ENCODE data around the gene BCL2L1.

GRCh38 chr20:31710423-31711108, 12.1 kb downstream of the BCL2L1 start:
- TF ChIP-seq CTCF (conservative IDR thresholded peaks at IDR 0.05; ENCODE audit: low read length) = no peak
- TF ChIP-seq EZH2phosphoT487 (IDR thresholded peaks at IDR 0.05; ENCODE audit: borderline replicate concordance, low read depth, low read length) = no peak

All from OCI-LY7 (cell line).